HG02884 (cell line): ENCODE data around the gene ARHGAP24.
"Not testable (repeated sequence)": the region's sequence is repeated elsewhere in the genome, so short reads cannot be mapped to it uniquely, and the experiment has no call there.

Experiments
- ATAC-seq: cut with Tn5 transposase; IDR thresholded peaks from one replicate; pipeline ENCODE4 v1.9.1; 2021; ENCODE audit warnings: mild to moderate bottlenecking, moderate library complexity; ENCODE audit not compliant: unreplicated experiment

Gene ARHGAP24

DNA sequence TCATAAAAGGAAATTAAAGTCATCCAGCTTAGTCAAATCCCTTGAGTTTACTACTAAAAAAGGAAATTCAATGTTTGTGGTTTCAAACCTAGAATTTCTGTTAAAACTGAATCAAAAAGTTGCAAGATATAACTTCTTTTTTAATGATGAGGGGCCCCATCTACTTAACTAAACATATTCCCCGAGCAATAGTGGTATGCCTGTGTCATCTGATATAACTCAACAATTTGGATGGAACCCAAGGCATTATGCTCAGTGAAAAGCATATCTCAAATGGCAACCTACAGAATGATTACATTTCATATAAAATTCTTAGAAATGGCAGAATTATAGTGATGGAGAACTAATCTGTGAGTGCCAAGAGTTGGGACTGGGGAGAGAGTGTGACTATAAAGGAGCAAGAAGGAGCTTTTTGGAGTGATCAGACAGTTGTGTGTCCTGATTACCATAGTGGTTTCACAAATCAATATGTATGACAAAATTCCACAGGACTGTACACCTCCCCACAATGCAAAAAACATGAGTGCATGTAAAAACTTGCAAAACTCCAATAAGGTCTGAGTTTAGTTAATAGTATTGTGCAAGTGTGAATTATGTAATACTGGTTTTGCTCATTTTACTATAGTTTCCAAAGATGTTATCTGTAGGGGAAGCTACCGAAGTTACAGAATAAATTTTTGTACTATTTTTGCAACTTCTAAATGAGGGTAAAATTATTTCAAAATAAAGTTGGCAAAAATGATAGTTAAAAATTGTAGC, 323.2 kb downstream of the ARHGAP24 start:
- no peak for ATAC-seq

- no peak for ATAC-seq
Observed at GRCh38 chr4:85803856-85804255, 328.9 kb downstream of the ARHGAP24 start.

- ATAC-seq = no peak
Observed at GRCh38 chr4:85805891-85806290, 330.9 kb downstream of the ARHGAP24 start.

- no peak for ATAC-seq
Observed at GRCh38 chr4:85806334-85806733, 331.4 kb downstream of the ARHGAP24 start.

GRCh38 chr4:85807247-85807950, 332.4 kb downstream of the ARHGAP24 start:
- ATAC-seq = no peak

- ATAC-seq = no peak
Observed at GRCh38 chr4:85808104-85808503, 333.2 kb downstream of the ARHGAP24 start.

GRCh38 chr4:85808864-85809263, 333.9 kb downstream of the ARHGAP24 start:
- ATAC-seq = no peak

GRCh38 chr4:85812776-85813175, 337.8 kb downstream of the ARHGAP24 start:
- no peak for ATAC-seq

DNA sequence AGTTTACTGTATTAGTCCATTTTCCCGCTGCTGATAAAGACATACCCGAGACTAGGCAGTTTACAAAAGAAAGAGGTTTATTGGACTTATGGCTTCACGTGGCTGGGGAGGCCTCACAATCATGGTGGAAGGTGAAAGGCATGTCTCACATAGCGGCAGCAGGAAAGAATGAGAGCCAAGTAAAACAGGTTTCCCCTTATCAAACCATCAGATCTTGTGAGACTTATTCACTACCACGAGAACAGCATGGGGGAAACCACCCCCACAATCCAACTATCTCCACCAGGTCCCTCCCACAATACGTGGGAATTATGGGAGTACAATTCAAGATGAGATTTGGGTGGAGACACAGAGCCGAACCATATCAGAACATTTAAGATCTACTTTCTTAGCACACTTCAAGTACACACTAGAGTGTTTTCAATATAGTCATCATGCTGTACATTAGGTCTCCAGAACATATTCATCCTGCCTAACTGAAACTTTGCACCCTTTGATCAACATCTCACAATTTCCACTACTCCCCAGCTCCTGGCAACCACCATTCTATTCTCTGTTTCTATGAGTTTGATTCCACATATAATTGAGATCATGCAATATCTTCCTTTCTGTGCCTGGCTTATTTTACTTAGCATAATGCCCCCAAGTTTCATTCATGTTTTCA, 341.0 kb downstream of the ARHGAP24 start:
- ATAC-seq = no peak

DNA sequence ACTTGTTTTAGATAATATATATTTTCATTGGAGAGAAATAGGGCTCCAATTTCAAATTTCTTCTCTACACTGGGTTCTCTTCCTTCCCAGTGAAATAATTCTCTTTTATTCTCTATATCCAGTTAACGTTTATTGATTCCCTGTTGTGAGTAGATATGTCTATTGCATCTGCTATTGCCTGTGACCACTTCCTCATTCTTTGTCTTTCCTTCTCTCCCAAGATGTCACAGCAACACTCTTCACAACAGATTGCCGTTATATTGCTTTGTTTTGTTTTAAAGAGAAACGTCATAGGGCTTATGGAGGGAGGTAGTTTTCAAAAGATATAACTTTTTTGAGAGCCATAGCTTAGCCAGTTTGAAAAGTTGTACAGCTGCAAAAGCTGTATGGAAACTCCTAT, 343.8 kb downstream of the ARHGAP24 start:
- ATAC-seq = no peak

- ATAC-seq = not testable (repeated sequence)
Observed at GRCh38 chr4:85820101-85820500, 345.2 kb downstream of the ARHGAP24 start.

- no peak for ATAC-seq
Observed at GRCh38 chr4:85821688-85822455, 346.9 kb downstream of the ARHGAP24 start.

GRCh38 chr4:85823295-85823694, 348.3 kb downstream of the ARHGAP24 start:
- no peak for ATAC-seq

DNA sequence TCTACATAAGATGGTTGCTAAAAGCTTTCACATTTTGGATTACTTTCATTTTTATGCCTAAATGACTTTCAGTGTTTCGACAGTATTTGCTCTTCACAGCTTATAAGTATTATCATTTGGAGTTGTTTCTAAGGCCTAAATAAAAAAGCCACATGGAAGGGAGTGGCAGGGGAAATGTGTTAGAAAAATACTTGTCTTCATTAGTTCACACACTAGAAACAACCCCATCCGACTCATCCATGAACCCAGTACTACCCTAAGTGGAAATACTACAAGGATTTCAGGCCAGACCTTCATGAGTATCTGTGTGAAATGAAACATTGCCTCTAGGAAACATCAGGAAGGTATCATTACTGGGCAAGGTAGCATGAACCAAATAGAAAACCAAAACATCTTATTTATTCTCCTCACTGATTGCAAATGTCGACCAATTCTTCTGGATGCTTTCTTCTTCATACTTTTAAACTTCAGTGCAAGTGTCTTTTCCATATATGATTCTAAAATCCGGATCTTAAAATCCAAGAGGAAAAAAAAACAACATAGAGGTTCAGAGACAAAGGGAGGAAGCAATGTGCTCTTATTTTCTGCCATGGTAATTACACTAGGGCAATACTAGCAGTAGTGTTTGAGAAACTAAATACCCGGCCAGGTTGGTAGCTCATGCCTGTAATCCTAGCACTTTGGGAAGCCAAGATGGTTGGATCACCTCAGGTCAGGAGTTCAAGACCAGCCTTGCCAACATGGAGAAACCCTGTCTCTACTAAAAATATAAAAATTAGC, 349.4 kb downstream of the ARHGAP24 start:
- no peak for ATAC-seq

GRCh38 chr4:85826060-85826678, 351.2 kb downstream of the ARHGAP24 start:
- ATAC-seq = no peak

- no peak for ATAC-seq
Observed at GRCh38 chr4:85828027-85828890, 353.3 kb downstream of the ARHGAP24 start.

DNA sequence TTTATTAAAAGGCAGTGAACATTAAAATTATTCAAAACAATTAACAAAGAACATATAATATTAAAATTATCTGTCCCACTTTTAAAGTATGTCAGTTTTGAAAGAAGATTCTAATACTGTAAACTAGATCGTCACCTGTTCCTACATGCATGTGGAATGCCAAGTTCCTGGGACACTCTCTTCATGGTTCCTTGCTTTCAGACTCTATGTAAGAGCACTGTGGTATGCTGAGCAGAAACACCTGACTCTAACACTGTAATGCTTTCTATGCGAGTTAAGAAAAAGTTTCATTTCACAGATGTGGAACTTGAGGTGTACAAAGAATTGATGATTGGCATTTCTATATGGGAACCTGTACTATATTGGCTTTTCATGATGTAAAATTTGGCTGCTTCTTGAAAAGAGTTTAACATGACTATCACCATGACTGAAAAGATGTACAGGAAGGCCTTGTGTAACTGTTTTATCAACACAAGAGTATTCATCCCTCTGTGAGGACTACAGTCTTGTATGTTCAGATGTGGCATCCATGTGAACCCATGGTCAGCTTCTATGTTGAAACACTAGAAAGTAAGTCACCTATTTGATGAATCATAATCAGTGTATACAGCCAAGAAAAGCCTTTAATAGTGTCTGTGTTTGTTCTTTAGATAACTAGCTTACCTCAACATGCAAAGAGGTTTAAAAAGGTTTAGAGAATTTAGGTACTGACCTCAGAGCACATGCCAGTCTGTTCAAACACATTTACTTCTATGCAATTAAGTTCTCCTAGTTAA, 354.5 kb downstream of the ARHGAP24 start:
- no peak for ATAC-seq

DNA sequence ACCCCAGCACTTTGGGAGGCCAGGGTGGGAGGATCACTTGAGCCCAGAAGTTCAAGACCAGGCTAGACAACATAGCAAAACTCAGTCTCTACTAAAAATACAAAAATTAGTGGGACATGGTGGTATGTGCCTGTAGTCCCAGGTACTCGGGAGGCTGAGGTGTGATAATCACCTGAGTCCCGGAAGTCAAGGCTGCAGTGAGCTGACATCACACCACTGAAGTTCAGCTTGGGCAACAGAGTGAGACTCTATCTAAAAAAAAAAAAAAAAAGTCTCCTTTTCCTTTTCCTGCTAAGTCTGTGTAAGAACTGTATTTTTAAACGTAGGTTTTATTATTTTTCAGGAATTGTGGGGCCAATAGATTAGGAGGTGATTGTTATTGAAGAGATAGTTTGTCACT, 356.7 kb downstream of the ARHGAP24 start:
- ATAC-seq = no peak
